Astrocyte of the cerebellum (primary cell): ENCODE results near the gene KRTAP4-16.
"Not testable (repeated sequence)": the region's sequence is repeated elsewhere in the genome, so short reads cannot be mapped to it uniquely, and the experiment has no call there.

Experiments used
- DNase-seq: peaks from one replicate; pipeline ENCODE4 v3.0.0-alpha.2; 2011; ENCODE audit warnings: low read depth
- H3K4me3 ChIP-seq: 2 replicates; pipeline ENCODE4 v1.5.1; 2011; ENCODE audit warnings: mild to moderate bottlenecking, low read depth, low read length, moderate library complexity
- CTCF ChIP-seq: IDR thresholded peaks from 2 replicates; pipeline ENCODE4 v1.5.1; 2012; ENCODE audit warnings: low read length, low read depth, moderate library complexity, mild to moderate bottlenecking; ENCODE audit errors: missing control alignments
- in situ Hi-C: cut with HindIII; loops from 2 replicates; pipeline ENCODE4 v1.10.0; 2017; ENCODE audit warnings: low sequenced_read_pairs

Gene KRTAP4-16

GRCh38 chr17:41126412-41126811 lies 24.4 kb upstream of the KRTAP4-16 start:
- no peak for DNase-seq
- TF ChIP-seq CTCF: no peak
- in situ Hi-C loops: no loop called here
- H3K4me3 ChIP-seq: no peak overlapping the region

- TF ChIP-seq CTCF: no peak
- H3K4me3 ChIP-seq: no peak overlapping the region
- DNase-seq: no peak
- in situ Hi-C loops: no loop called here
Observed at GRCh38 chr17:41125064-41125463, 23.1 kb upstream of the KRTAP4-16 start.

GRCh38 chr17:41123991-41124371 lies 22.0 kb upstream of the KRTAP4-16 start, which contains the start of gene KRTAP4-12:
KRTAP4-12 (minus strand) TSS chr17:41124182; CDS start chr17:41124122, 60 bp downstream.
- in situ Hi-C loops, H3K4me3 ChIP-seq, DNase-seq: not testable (repeated sequence)

- H3K4me3 ChIP-seq, DNase-seq, in situ Hi-C loops: not testable (repeated sequence)
Observed at GRCh38 chr17:41123292-41123990, 21.4 kb upstream of the KRTAP4-16 start.

- in situ Hi-C loops: no loop called here
- no peak for DNase-seq
- no peak for TF ChIP-seq CTCF
- no peak overlapping the region for H3K4me3 ChIP-seq
Observed at GRCh38 chr17:41121742-41122141, 19.7 kb upstream of the KRTAP4-16 start.

- in situ Hi-C loops, DNase-seq, H3K4me3 ChIP-seq: not testable (repeated sequence)
Observed at GRCh38 chr17:41119696-41120690, 18.0 kb upstream of the KRTAP4-16 start.

DNA sequence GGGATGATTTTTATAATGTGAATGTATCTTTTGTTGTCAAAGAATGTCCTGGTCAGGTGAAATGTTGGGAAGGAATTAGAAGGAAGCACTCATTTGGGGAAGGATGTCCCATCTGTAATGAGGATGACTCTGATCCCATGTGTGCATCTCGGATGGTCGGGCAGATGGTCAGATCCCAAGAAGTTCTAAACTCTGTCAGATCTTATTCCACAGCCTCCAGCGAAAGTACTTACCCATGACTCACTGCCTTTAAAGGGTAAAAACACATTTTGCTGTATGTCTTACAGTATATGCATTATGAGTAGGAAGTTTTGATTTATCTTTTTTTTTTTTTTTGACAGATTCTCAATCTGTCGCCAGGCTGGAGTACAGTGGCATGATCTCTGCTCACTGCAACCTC lies 16.7 kb upstream of the KRTAP4-16 start:
- DNase-seq: no peak
- no peak for TF ChIP-seq CTCF
- in situ Hi-C loops: no loop called here
- no peak overlapping the region for H3K4me3 ChIP-seq

- H3K4me3 ChIP-seq, DNase-seq, in situ Hi-C loops: not testable (repeated sequence)
Observed at GRCh38 chr17:41117846-41118386, 15.9 kb upstream of the KRTAP4-16 start, which contains the start of gene KRTAP4-11. KRTAP4-11 (minus strand) TSS chr17:41118373; CDS start chr17:41118315, 58 bp downstream.
